SK-N-MC (cell line): ENCODE results near the gene OR5C1.

Source experiments
- EZH2 ChIP-seq: fragments of 200-600 bp; sonication (generic); IDR thresholded peaks from one replicate; pipeline ENCODE4 v1.6.1; 2017; ENCODE audit warnings: antibody characterized with exemption
- POLR2AphosphoS5 ChIP-seq: IDR thresholded peaks from 2 replicates; pipeline ENCODE4 v1.6.1; 2012; ENCODE audit warnings: mild to moderate bottlenecking, low read depth, low read length, borderline replicate concordance

DNA sequence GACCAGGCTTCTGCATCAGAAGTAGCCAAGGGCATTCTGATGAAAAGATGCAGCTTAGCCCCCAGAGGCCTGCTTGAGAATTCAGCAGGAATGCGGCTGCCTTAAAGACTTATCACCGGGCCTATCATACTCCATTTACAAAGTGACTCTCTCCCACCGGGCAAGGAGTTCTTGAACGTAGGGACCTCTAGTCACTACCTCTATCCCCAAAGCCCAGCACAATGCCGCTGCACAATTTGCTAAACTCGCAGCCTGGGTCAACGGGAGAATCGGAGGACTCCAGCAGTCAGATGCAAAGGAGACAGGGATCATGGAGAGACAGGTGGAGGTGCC is 39.0 kb downstream of the OR5C1 start:
- TF ChIP-seq POLR2AphosphoS5 (no peak), EZH2 (no peak)
